DND-41 (cell line): ENCODE data around the gene DYSF.

ENCODE experiments used
- CTCF ChIP-seq: IDR thresholded peaks from 2 replicates; pipeline ENCODE4 v1.5.1; 2012; ENCODE audit warnings: borderline replicate concordance, low read length, moderate library complexity, mild to moderate bottlenecking; ENCODE audit not compliant: poor library complexity, severe bottlenecking; ENCODE audit errors: extremely low read depth
- EZH2 ChIP-seq: IDR thresholded peaks from 3 replicates; pipeline ENCODE4 v1.6.1; 2012; ENCODE audit warnings: borderline replicate concordance, low read depth, mild to moderate bottlenecking, moderate library complexity, low read length, inconsistent platforms; ENCODE audit not compliant: severe bottlenecking

DNA sequence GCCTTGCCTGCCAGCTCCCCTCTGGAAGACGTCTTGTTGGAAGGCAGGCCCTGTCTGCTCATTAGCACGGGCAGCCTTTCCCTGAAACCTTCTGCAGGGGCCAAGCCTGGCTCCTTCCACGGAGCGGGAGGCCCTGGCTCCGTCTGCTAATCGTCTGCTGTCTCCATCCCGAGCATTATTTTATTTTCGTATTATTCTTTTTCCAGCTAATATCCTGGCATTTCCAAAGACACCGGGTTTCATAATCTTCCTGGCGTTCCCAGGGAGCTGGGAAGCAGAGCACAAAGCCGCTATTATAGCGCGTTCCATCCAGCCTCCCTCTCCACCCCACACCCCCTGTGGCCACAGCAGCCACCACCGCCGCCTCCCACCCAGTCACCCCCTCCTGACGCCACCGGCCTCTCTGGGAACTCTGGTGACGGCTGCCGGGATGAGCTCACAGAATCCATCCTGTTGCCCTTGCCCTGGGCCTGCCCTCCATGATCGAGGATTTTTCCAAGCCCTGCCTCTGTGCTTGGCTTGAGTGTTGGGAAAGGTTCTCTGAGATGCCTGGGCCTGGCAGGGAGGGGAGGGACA, 125.5 kb downstream of the DYSF start:
- TF ChIP-seq CTCF (no peak), EZH2 (no peak)
